ENCODE results near the gene SLC2A9. TPM values are rescaled to one million over a fixed set of nuclear protein-coding genes. Genes with fewer than 3 reads are reported as not detected.

SLC2A9 gene
- total RNA-seq, 4 donors from 2014 or later = 0.46 to 10.1 (median 3.1) TPM

GRCh38 chr4:10054571-10055041 lies 33.3 kb upstream of the SLC2A9 start:
- no peak overlapping the region for H3K4me3 ChIP-seq (ENCODE audit: low read depth, poor library complexity, severe bottlenecking)
- intact Hi-C loops (cut with DNase I; ENCODE audit: low total_unique reads) = no loop called here
- DNase-seq (ENCODE audit: low spot score in 2 of 2) = no peak
- TF ChIP-seq CTCF (IDR thresholded peaks at IDR 0.05) (no peak), POLR2A (IDR thresholded peaks at IDR 0.05) (no peak)
- WGBS, 2 donors = 30 to 48% methylated on average over 4 of the region's 4 CpGs

- intact Hi-C loops (cut with DNase I; ENCODE audit: low total_unique reads) = no loop called here
- no peak for DNase-seq (ENCODE audit: low spot score in 2 of 2)
- H3K4me3 ChIP-seq (ENCODE audit: low read depth, poor library complexity, severe bottlenecking) = no peak overlapping the region
- 77 to 92% methylated on average over 8 of the region's 8 CpGs for WGBS, 2 donors
- TF ChIP-seq POLR2A (IDR thresholded peaks at IDR 0.05) (no peak), CTCF (IDR thresholded peaks at IDR 0.05) (no peak)
Measured at GRCh38 chr4:10053635-10054453, 32.5 kb upstream of the SLC2A9 start.

GRCh38 chr4:10051517-10052135 lies 30.3 kb upstream of the SLC2A9 start:
- DNase-seq (ENCODE audit: low spot score in 2 of 2) = peak in 1 of 2 donors; percentile 56
- TF ChIP-seq POLR2A (IDR thresholded peaks at IDR 0.05) (no peak), CTCF (IDR thresholded peaks at IDR 0.05) (no peak)
- intact Hi-C loops (cut with DNase I; ENCODE audit: low total_unique reads) = no loop called here
- no peak overlapping the region for H3K4me3 ChIP-seq (ENCODE audit: low read depth, poor library complexity, severe bottlenecking)
- 52 to 66% methylated on average over 11 of the region's 11 CpGs for WGBS, 2 donors

GRCh38 chr4:10050721-10051120 lies 29.4 kb upstream of the SLC2A9 start:
- 50 to 67% methylated on average over 5 of the region's 5 CpGs for WGBS, 2 donors
- peak in 1 of 2 donors; percentile 60 for DNase-seq (ENCODE audit: low spot score in 2 of 2)
- TF ChIP-seq POLR2A (IDR thresholded peaks at IDR 0.05) (no peak), CTCF (IDR thresholded peaks at IDR 0.05) (no peak)
- H3K4me3 ChIP-seq (ENCODE audit: low read depth, poor library complexity, severe bottlenecking) = no peak overlapping the region
- intact Hi-C loops (cut with DNase I; ENCODE audit: low total_unique reads) = no loop called here

GRCh38 chr4:10050261-10050661 lies 29.0 kb upstream of the SLC2A9 start:
- DNase-seq (ENCODE audit: low spot score in 2 of 2) = peak in 1 of 2 donors; percentile 10
- 62 to 85% methylated on average over 3 of the region's 3 CpGs for WGBS, 2 donors
- no peak overlapping the region for H3K4me3 ChIP-seq (ENCODE audit: low read depth, poor library complexity, severe bottlenecking)
- intact Hi-C loops (cut with DNase I; ENCODE audit: low total_unique reads) = no loop called here
- TF ChIP-seq POLR2A (IDR thresholded peaks at IDR 0.05) = no peak
- TF ChIP-seq CTCF (IDR thresholded peaks at IDR 0.05) = no peak
